Neutrophil (primary cell): ENCODE results near the gene CLDND1.

Source experiments
- H3K27ac ChIP-seq: fragments of 200-600 bp; sonication (generic); 2 replicates; pipeline ENCODE4 v1.5.1; 2016; ENCODE audit warnings: mild to moderate bottlenecking, moderate library complexity
- H3K27me3 ChIP-seq: fragments of 200-600 bp; sonication (generic); 2 replicates; pipeline ENCODE4 v1.6.0; 2016; ENCODE audit warnings: mild to moderate bottlenecking
- H3K36me3 ChIP-seq: fragments of 200-600 bp; sonication (generic); 2 replicates; pipeline ENCODE4 v1.5.1; 2017
- H3K4me1 ChIP-seq, 2 experiments: fragments of 200-600 bp in 1 of 2; sonication (generic) in 1 of 2; 1 replicate in 1 of 2; 2 replicates in 1 of 2; pipeline versions ENCODE4 v1.5.1 to v1.6.1; 2013 to 2016; ENCODE audit warnings: low read depth in 1 of 2, low read length in 1 of 2, mild to moderate bottlenecking in 1 of 2, moderate library complexity in 1 of 2; ENCODE audit not compliant: control insufficient read depth in 1 of 2, insufficient read depth in 1 of 2
- H3K4me3 ChIP-seq, 2 experiments: fragments of 200-600 bp in 1 of 2; sonication (generic) in 1 of 2; 1 replicate in 1 of 2; 2 replicates in 1 of 2; pipeline ENCODE4 v1.5.1; 2013 to 2016; ENCODE audit warnings: low read depth in 1 of 2, low read length in 1 of 2, mild to moderate bottlenecking in 1 of 2, moderate library complexity in 1 of 2
- H3K9me3 ChIP-seq: fragments of 200-600 bp; sonication (generic); 2 replicates; pipeline ENCODE4 v1.5.1; 2016
- TF ChIP-seq, protein P1 (sequence below): fragments of 200-600 bp; sonication (generic); IDR thresholded peaks from 2 replicates; pipeline ENCODE4 v1.5.1; 2016; ENCODE audit warnings: antibody characterized with exemption

The CLDND1 gene

DNA sequence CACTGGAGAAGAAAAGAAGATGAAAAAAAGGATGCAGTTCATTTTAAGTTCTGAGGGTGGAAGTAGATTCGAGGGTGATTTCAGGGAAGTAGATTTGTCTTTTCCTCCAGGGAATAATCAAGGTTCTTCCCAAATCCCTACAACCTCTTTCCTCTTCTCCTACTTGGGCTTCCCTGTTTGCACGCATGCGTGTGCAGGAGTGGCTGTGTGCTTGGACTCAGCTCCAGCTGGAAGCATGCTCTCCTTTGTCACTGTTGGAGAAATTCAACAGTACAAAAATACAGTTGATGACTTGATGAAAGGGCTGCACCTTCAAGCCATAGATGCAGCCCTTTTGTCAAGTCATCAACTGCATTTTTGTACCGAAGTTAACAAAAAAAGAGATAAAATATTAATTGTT, 21.4 kb downstream of the CLDND1 start:
- TF ChIP-seq, protein P1, sequence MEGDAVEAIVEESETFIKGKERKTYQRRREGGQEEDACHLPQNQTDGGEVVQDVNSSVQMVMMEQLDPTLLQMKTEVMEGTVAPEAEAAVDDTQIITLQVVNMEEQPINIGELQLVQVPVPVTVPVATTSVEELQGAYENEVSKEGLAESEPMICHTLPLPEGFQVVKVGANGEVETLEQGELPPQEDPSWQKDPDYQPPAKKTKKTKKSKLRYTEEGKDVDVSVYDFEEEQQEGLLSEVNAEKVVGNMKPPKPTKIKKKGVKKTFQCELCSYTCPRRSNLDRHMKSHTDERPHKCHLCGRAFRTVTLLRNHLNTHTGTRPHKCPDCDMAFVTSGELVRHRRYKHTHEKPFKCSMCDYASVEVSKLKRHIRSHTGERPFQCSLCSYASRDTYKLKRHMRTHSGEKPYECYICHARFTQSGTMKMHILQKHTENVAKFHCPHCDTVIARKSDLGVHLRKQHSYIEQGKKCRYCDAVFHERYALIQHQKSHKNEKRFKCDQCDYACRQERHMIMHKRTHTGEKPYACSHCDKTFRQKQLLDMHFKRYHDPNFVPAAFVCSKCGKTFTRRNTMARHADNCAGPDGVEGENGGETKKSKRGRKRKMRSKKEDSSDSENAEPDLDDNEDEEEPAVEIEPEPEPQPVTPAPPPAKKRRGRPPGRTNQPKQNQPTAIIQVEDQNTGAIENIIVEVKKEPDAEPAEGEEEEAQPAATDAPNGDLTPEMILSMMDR = no peak
- H3K27ac ChIP-seq = no peak overlapping the region
- no peak overlapping the region for H3K4me3 ChIP-seq
- no peaks in the 10 kb centered on the region for H3K27me3 ChIP-seq
- no peaks in the 10 kb centered on the region for H3K36me3 ChIP-seq
- no peaks in the 10 kb centered on the region for H3K4me1 ChIP-seq
- H3K9me3 ChIP-seq = no peaks in the 10 kb centered on the region

DNA sequence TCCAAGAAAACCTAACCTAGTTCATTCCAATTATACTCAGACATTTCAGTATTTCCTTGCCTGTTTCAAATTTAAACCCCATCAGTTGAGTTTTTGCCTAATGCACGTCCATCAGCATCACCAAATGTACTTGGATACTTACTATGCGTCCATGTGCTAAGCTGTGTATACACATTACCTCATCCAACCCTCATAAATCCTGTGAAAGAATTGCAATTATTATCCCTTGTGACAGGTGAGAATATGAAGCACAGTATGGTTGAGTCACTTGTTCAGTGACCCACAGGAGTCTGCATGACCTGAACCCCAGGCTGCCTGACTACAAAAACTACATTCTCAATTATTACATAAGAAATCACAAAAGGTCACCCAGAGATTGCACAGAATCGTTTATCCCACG, 22.7 kb downstream of the CLDND1 start:
- TF ChIP-seq, protein P1 = no peak
- no peaks in the 10 kb centered on the region for H3K9me3 ChIP-seq
- H3K27me3 ChIP-seq = peaks cover 2% of the 10 kb centered on the region
- H3K36me3 ChIP-seq = no peaks in the 10 kb centered on the region
- no peaks in the 10 kb centered on the region for H3K4me1 ChIP-seq
- no peak overlapping the region for H3K4me3 ChIP-seq
- H3K27ac ChIP-seq = no peak overlapping the region

DNA sequence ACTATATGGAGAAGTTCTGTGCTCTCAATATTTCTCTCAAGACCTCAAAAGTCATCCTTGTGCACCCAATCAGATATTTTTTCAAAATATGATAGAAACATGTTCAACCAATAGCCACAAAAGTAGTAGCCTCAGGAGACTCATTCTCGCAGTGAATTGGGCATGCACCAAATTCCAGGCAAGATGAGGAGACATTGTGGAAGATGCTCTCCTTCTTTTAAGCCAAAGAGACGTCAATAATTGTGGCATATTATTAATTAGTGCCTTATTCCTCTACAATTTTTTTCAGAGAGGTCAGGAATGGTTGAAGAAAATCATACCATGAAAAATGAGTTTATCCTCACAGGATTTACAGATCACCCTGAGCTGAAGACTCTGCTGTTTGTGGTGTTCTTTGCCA, 25.3 kb downstream of the CLDND1 start, which contains the start of gene OR5K2:
TSS of gene OR5K2 (plus strand) at position 301 of the 400 bp plus-strand sequence. CDS start at position 301, 0 bp downstream.
- H3K4me3 ChIP-seq = no peak within 1 kb of the TSS

DNA sequence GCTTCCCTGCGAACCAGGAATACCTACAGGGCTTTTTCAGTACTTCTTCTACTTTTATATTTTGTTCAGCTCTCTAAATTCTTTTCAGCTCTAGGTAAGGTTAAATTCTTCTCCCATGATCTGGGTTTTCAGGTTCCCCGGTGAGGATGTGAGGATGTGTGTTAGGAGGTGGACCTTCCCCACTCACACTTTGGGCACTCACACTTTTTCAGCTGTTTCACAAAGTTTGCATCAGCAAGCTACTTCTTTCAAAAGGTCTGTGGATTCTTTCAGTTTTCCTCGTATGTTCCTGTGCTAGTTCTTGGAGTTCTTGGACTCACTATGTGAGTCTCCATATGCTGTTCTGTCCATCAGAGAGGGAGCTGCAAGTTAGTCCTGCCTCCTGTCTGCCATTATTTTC, 39.1 kb downstream of the CLDND1 start:
- Histone ChIP-seq H3K36me3 (no peaks in the 10 kb centered on the region), H3K4me1 (no peaks in the 10 kb centered on the region), H3K9me3 (peaks cover 2% of the 10 kb centered on the region), H3K4me3 (no peak overlapping the region), H3K27ac (no peak overlapping the region), H3K27me3 (no peaks in the 10 kb centered on the region)
- TF ChIP-seq, protein P1 = no peak

More for the DNA sequence above, 25.3 kb downstream of the CLDND1 start, which contains the start of gene OR5K2:
- Histone ChIP-seq H3K36me3 (no peaks in the 10 kb centered on the region), H3K9me3 (no peaks in the 10 kb centered on the region), H3K27ac (no peak within 1 kb of the TSS), H3K4me1 (no peaks in the 10 kb centered on the region), H3K27me3 (peaks cover 9% of the 10 kb centered on the region)
- TF ChIP-seq, protein P1 = no peak

DNA sequence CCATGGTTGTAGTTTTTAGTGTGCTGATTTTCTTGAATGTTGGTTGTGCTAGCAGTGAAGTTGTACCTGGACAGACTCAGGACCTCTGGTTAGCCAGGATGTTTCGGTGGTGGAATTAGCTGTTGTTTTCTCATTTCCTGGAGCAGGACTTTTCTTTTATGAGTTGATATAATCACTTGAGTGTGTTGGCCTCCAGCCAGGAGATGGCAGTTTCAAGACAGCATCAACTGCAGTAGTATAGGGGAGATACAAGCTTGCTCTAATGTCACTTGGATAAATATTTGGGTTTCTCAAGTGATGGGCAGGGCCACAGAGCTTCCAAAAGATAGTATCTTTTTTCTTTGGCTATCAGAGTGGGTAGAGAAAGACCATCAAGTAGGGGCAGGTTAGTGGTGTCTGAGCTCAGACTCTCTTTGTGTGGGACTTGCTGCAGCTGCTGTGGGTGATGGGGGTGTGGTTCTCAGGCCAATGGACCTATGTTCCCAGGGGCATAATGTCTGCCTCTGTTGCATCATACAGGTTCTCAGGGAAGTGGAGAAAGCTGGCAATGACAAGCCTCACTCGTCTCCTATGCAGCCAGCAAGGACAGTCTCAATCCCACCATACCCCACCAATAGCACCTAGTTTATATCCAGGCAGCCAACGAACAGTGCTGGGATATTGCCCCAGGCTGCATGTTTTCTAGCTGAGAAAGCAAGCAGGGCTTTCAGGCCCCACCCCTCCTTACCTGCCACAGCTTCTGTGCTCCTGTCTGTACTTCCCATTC, 39.8 kb downstream of the CLDND1 start:
- Histone ChIP-seq H3K27me3 (no peaks in the 10 kb centered on the region), H3K27ac (no peak overlapping the region), H3K4me3 (no peak overlapping the region), H3K4me1 (no peaks in the 10 kb centered on the region), H3K9me3 (peaks cover 2% of the 10 kb centered on the region), H3K36me3 (no peaks in the 10 kb centered on the region)
- TF ChIP-seq, protein P1 = no peak
